SK-N-SH (cell line): ENCODE data around the gene STOML2. TPM values are rescaled to one million over a fixed set of nuclear protein-coding genes. Genes with fewer than 3 reads are reported as not detected.
A peak's percentile ranks its signal among the peaks of the same experiment; 100 is the strongest.

Experiments
- CHD2 ChIP-seq: fragments of 150-350 bp; IDR thresholded peaks from 2 replicates; pipeline ENCODE4 v1.6.1; 2018; ENCODE audit warnings: low read length; ENCODE audit not compliant: partially characterized antibody
- CTCF ChIP-seq: fragments of 200-600 bp; sonication (generic); IDR thresholded peaks from 2 replicates; pipeline ENCODE4 v1.6.1; 2017; ENCODE audit warnings: antibody characterized with exemption, mild to moderate bottlenecking, moderate library complexity
- ELF1 ChIP-seq: IDR thresholded peaks from 2 replicates; pipeline ENCODE4 v1.4.0; 2012
- FOSL2 ChIP-seq: IDR thresholded peaks from 2 replicates; pipeline ENCODE4 v1.4.0; 2012; ENCODE audit warnings: low read depth, mild to moderate bottlenecking, moderate library complexity, borderline replicate concordance
- GABPA ChIP-seq: IDR thresholded peaks from 2 replicates; pipeline ENCODE4 v1.4.0; 2012; ENCODE audit warnings: low read depth, mild to moderate bottlenecking
- GATA2 ChIP-seq: sonication (generic); formaldehyde crosslinking; IDR thresholded peaks from 2 replicates; pipeline ENCODE4 v1.5.0; 2020; ENCODE audit warnings: mild to moderate bottlenecking, missing genetic modification reagents
- IRF3 ChIP-seq: fragments of 150-350 bp; IDR thresholded peaks from 2 replicates; pipeline ENCODE4 v1.6.1; 2016; ENCODE audit warnings: mild to moderate bottlenecking, low read depth, low read length
- JUND ChIP-seq: IDR thresholded peaks from 2 replicates; pipeline ENCODE4 v1.4.0; 2012
- NRF1 ChIP-seq: IDR thresholded peaks from 2 replicates; pipeline ENCODE4 v1.6.1; 2012; ENCODE audit warnings: low read depth, mild to moderate bottlenecking, low read length
- POLR2AphosphoS5 ChIP-seq: IDR thresholded peaks from 2 replicates; pipeline ENCODE4 v1.6.1; 2012; ENCODE audit warnings: low read depth, low read length
- RAD21 ChIP-seq: IDR thresholded peaks from 2 replicates; pipeline ENCODE4 v1.6.1; 2012; ENCODE audit warnings: mild to moderate bottlenecking, low read length
- RCOR1 ChIP-seq: fragments of 150-350 bp; IDR thresholded peaks from 2 replicates; pipeline ENCODE4 v1.6.1; 2017; ENCODE audit warnings: antibody characterized with exemption, low read length
- REST ChIP-seq: IDR thresholded peaks from 2 replicates; pipeline ENCODE4 v1.6.1; 2012; ENCODE audit warnings: mild to moderate bottlenecking, low read depth, low read length, moderate library complexity
- RXRA ChIP-seq: IDR thresholded peaks from 2 replicates; pipeline ENCODE4 v1.4.0; 2012; ENCODE audit warnings: low read depth, mild to moderate bottlenecking, borderline replicate concordance
- SIN3A ChIP-seq: IDR thresholded peaks from 2 replicates; pipeline ENCODE4 v1.6.1; 2012; ENCODE audit warnings: low read depth, mild to moderate bottlenecking, low read length, moderate library complexity, borderline replicate concordance
- SMC3 ChIP-seq: IDR thresholded peaks from 2 replicates; pipeline ENCODE4 v1.6.1; 2012; ENCODE audit warnings: low read depth, low read length, improper control_type of control experiment
- TAF1 ChIP-seq: IDR thresholded peaks from 2 replicates; pipeline ENCODE4 v1.6.1; 2012; ENCODE audit warnings: low read depth, mild to moderate bottlenecking, low read length, moderate library complexity, borderline replicate concordance
- TCF12 ChIP-seq: IDR thresholded peaks from 2 replicates; pipeline ENCODE4 v1.4.0; 2012
- USF2 ChIP-seq: fragments of 150-350 bp; IDR thresholded peaks from 2 replicates; pipeline ENCODE4 v1.6.1; 2017; ENCODE audit warnings: antibody characterized with exemption, low read length, low read depth, borderline replicate concordance
- YY1 ChIP-seq: IDR thresholded peaks from 2 replicates; pipeline ENCODE4 v1.4.0; 2012; ENCODE audit warnings: low read depth, mild to moderate bottlenecking
- polyA plus RNA-seq, 3 experiments: library from polyadenylated mRNA; depleted of rRNA; stranded (reverse); fragments of >200 nt; gene quantifications; 2 replicates each; pipeline ENCODE4 v1.2.3, GENCODE V29; 2012

The STOML2 gene
- polyA plus RNA-seq, 1 of the 3 experiments (the other 2 are of a cell fraction) = 232 TPM

GRCh38 chr9:35096035-35096849 lies 6.7 kb downstream of the STOML2 start, which contains the start of gene PIGO (continued):
- TF ChIP-seq REST = 0 out of 2 replicates have a peak, but pooled peaks have one; percentile 13
- TF ChIP-seq SMC3 = peak; percentile 51
- peak; percentile 96 for TF ChIP-seq ELF1
- peak; percentile 63 for TF ChIP-seq RAD21
- TF ChIP-seq TCF12 = no peak
- peak; percentile 81 for TF ChIP-seq CTCF
- peak; percentile 85 for TF ChIP-seq YY1
- TF ChIP-seq JUND = no peak
- TF ChIP-seq RCOR1 = no peak; the same call in 1 of the 2 replicates
- peak; percentile 63; the same call in 1 of the 2 replicates for TF ChIP-seq SIN3A
- no peak for TF ChIP-seq USF2
- TF ChIP-seq GATA2 (CRISPR knock-in tag) = 0 out of 2 replicates have a peak, but pooled peaks have one; percentile 3
- TF ChIP-seq GABPA = peak; percentile 82
- peak; percentile 60 for TF ChIP-seq POLR2AphosphoS5
- TF ChIP-seq IRF3 = no peak
- no peak; the same call in 1 of the 2 replicates for TF ChIP-seq FOSL2
- peak; percentile 76; the same call in 1 of the 2 replicates for TF ChIP-seq TAF1
- no peak for TF ChIP-seq NRF1
- peak; percentile 62 for TF ChIP-seq CHD2
- no peak for TF ChIP-seq RXRA
